HCT116 (cell line): ENCODE measurements around the gene FNDC1. TPM values are rescaled to one million over a fixed set of nuclear protein-coding genes. Genes with fewer than 3 reads are reported as not detected.

ENCODE experiments used
- ATAC-seq: fragments of 200-7000 bp; cut with Tn5 transposase; 2 replicates; pipeline ENCODE4 v1.9.1; 2020; ENCODE audit warnings: mild to moderate bottlenecking, moderate library complexity
- BruUV-seq: library from RNA; stranded (reverse); fragments of 400-500 nt; replicated peaks from 2 replicates; lab custom pipeline; 2021; lab: Mats Ljungman, UMichigan
- CTCF ChIA-PET: fragments of 300-600 bp; sonication (Branson Sonifier 250); formaldehyde crosslinking; loops from one replicate; lab custom pipeline; 2021; ENCODE audit warnings: antibody characterized with exemption; lab: Charles Lee
- POLR2A ChIA-PET: fragments of 300-600, 350-600 bp; sonication (Branson Sonifier 250); formaldehyde crosslinking; loops from one replicate; lab custom pipeline; 2021; ENCODE audit warnings: antibody characterized with exemption; lab: Charles Lee
- RAD21 ChIA-PET, 2 experiments: fragments of 300-600 bp; sonication (Branson Sonifier 250); formaldehyde crosslinking; loops; one replicate each; lab custom pipeline; 2023; ENCODE audit warnings: low total read pairs in 2 of 2; ENCODE audit not compliant: uncharacterized antibody in 2 of 2, unreplicated experiment in 2 of 2, low non-redundant PET in 1 of 2; lab: Charles Lee
- DNase-seq: peaks from one replicate; pipeline ENCODE4 v3.0.0-alpha.2; 2010; ENCODE audit warnings: low read depth, low spot score
- H2AFZ ChIP-seq: fragments of 200-600 bp; shearing (Covaris generic), sonication (generic); 2 replicates; pipeline ENCODE4 v1.6.1; 2017; ENCODE audit warnings: low read depth, mixed run types, mixed read lengths, antibody characterized with exemption, low read length; ENCODE audit not compliant: poor library complexity, severe bottlenecking
- H3K27ac ChIP-seq: 2 replicates; pipeline ENCODE4 v1.5.1; 2012; ENCODE audit warnings: low read depth, low read length
- H3K27me3 ChIP-seq: fragments of 200-600 bp; sonication (generic); 2 replicates; pipeline ENCODE4 v1.6.1; 2016; ENCODE audit warnings: mixed run types, low read length, mixed read lengths; ENCODE audit not compliant: insufficient read depth
- H3K36me3 ChIP-seq, 2 experiments: fragments of 200-500 bp in 1 of 2; fragments of 200-600 bp in 1 of 2; sonication (Bioruptor generic) in 1 of 2; sonication (generic) in 1 of 2; 2 replicates each; pipeline versions ENCODE4 v1.5.1 to v1.6.1; 2014 to 2016; ENCODE audit warnings: low read length in 2 of 2, inconsistent platforms in 1 of 2, mixed read lengths in 1 of 2, mixed run types in 1 of 2; ENCODE audit not compliant: insufficient read depth in 2 of 2, control insufficient read depth in 1 of 2
- H3K4me1 ChIP-seq, 2 experiments: fragments of 200-600 bp in 1 of 2; sonication (generic) in 1 of 2; 2 replicates each; pipeline versions ENCODE4 v1.5.1 to v1.6.1; 2012 to 2017; ENCODE audit warnings: low read length in 2 of 2, inconsistent platforms in 1 of 2, mild to moderate bottlenecking in 1 of 2, mixed read lengths in 1 of 2, mixed run types in 1 of 2, moderate library complexity in 1 of 2; ENCODE audit not compliant: insufficient read depth in 2 of 2, control insufficient read depth in 1 of 2
- H3K4me2 ChIP-seq: fragments of 200-600 bp; sonication (generic); 2 replicates; pipeline ENCODE4 v1.6.1; 2017; ENCODE audit warnings: mixed run types, low read length, mixed read lengths
- H3K4me3 ChIP-seq, 2 experiments: fragments of 200-600 bp in 1 of 2; sonication (generic) in 1 of 2; replicated peaks in 1 of 2; 2 replicates each; pipeline ENCODE4 v1.5.1; 2011 to 2016; ENCODE audit warnings: low read length in 2 of 2, control low read depth in 1 of 2, low read depth in 1 of 2, mild to moderate bottlenecking in 1 of 2, mixed read lengths in 1 of 2, mixed run types in 1 of 2
- H3K79me2 ChIP-seq: fragments of 200-600 bp; sonication (generic); 2 replicates; pipeline ENCODE4 v1.6.1; 2017; ENCODE audit warnings: mild to moderate bottlenecking, mixed run types, low read length, moderate library complexity, mixed read lengths; ENCODE audit not compliant: insufficient read depth
- H3K9ac ChIP-seq: fragments of 200-600 bp; sonication (generic); 2 replicates; pipeline ENCODE4 v1.6.1; 2016; ENCODE audit warnings: low read length, mixed read lengths
- H3K9me2 ChIP-seq: fragments of 200-600 bp; sonication (generic), shearing (Covaris generic); 2 replicates; pipeline ENCODE4 v1.6.1; 2017; ENCODE audit warnings: mixed run types, mild to moderate bottlenecking, moderate library complexity; ENCODE audit not compliant: insufficient read depth
- H3K9me3 ChIP-seq, 2 experiments: fragments of 200-500 bp in 1 of 2; fragments of 200-600 bp in 1 of 2; sonication (Bioruptor generic) in 1 of 2; sonication (generic) in 1 of 2; 2 replicates each; pipeline ENCODE4 v1.6.1; 2014 to 2017; ENCODE audit warnings: low read length in 2 of 2, mixed read lengths in 2 of 2, inconsistent platforms in 1 of 2, low read depth in 1 of 2, mild to moderate bottlenecking in 1 of 2, mixed run types in 1 of 2, moderate library complexity in 1 of 2; ENCODE audit not compliant: control insufficient read depth in 1 of 2, insufficient read depth in 1 of 2
- H4K20me1 ChIP-seq: fragments of 200-600 bp; sonication (generic), shearing (Covaris generic); 2 replicates; pipeline ENCODE4 v1.6.1; 2017; ENCODE audit warnings: mixed run types, mild to moderate bottlenecking, moderate library complexity; ENCODE audit not compliant: insufficient read depth
- CBX3 ChIP-seq: IDR thresholded peaks from 2 replicates; pipeline ENCODE4 v1.6.1; 2012; ENCODE audit warnings: low read depth
- CEBPB ChIP-seq: IDR thresholded peaks from 2 replicates; pipeline ENCODE4 v1.6.1; 2012; ENCODE audit warnings: low read depth
- CTCF ChIP-seq, 3 experiments: fragments of 200-600 bp in 1 of 3; sonication (generic) in 1 of 3; IDR thresholded peaks in 2 of 3; conservative IDR thresholded peaks in 1 of 3; 2 replicates each; pipeline ENCODE4 v1.5.1; 2012 to 2017; ENCODE audit warnings: low read depth in 2 of 3, low read length in 2 of 3, antibody characterized with exemption in 1 of 3, borderline replicate concordance in 1 of 3, control low read depth in 1 of 3, mild to moderate bottlenecking in 1 of 3, mixed read lengths in 1 of 3, mixed run types in 1 of 3, moderate library complexity in 1 of 3; ENCODE audit not compliant: insufficient read depth in 1 of 3
- EGR1 ChIP-seq: IDR thresholded peaks from 2 replicates; pipeline ENCODE4 v1.6.1; 2012; ENCODE audit warnings: low read depth
- EZH2 ChIP-seq: fragments of 200-600 bp; sonication (generic); IDR thresholded peaks from 2 replicates; pipeline ENCODE4 v1.6.1; 2017; ENCODE audit warnings: antibody characterized with exemption, mixed run types
- EZH2phosphoT487 ChIP-seq: fragments of 200-600 bp; IDR thresholded peaks from 2 replicates; pipeline ENCODE4 v1.6.1; 2018; ENCODE audit warnings: antibody characterized with exemption, borderline replicate concordance
- FOSL1 ChIP-seq: IDR thresholded peaks from 2 replicates; pipeline ENCODE4 v1.6.1; 2012; ENCODE audit warnings: low read depth
- JUND ChIP-seq: IDR thresholded peaks from 2 replicates; pipeline ENCODE4 v1.6.1; 2012
- POLR2A ChIP-seq: IDR thresholded peaks from 2 replicates; pipeline ENCODE4 v1.7.0; 2011; ENCODE audit warnings: borderline replicate concordance; ENCODE audit not compliant: insufficient read depth, insufficient read length; ENCODE audit errors: extremely low read depth
- POLR2AphosphoS5 ChIP-seq: IDR thresholded peaks from 2 replicates; pipeline ENCODE4 v1.6.1; 2011; ENCODE audit warnings: mild to moderate bottlenecking, low read depth, low read length, moderate library complexity
- RAD21 ChIP-seq: IDR thresholded peaks from 2 replicates; pipeline ENCODE4 v1.6.1; 2012; ENCODE audit warnings: low read depth, mild to moderate bottlenecking
- REST ChIP-seq: IDR thresholded peaks from 2 replicates; pipeline ENCODE4 v1.6.1; 2012; ENCODE audit warnings: low read depth
- SIN3A ChIP-seq: IDR thresholded peaks from 2 replicates; pipeline ENCODE4 v1.6.1; 2012; ENCODE audit warnings: low read depth
- SRF ChIP-seq: IDR thresholded peaks from 2 replicates; pipeline ENCODE4 v1.6.1; 2012; ENCODE audit warnings: low read depth
- TCF7L2 ChIP-seq: IDR thresholded peaks from 2 replicates; pipeline ENCODE4 v1.7.0; 2011; ENCODE audit warnings: borderline replicate concordance, inconsistent platforms; ENCODE audit not compliant: insufficient read depth, insufficient read length; ENCODE audit errors: extremely low read depth
- YY1 ChIP-seq: IDR thresholded peaks from 2 replicates; pipeline ENCODE4 v1.6.1; 2011; ENCODE audit warnings: low read length, low read depth, moderate library complexity, mild to moderate bottlenecking; ENCODE audit not compliant: insufficient replicate concordance; ENCODE audit errors: extremely low read depth
- ZNF274 ChIP-seq: fragments of 200-500 bp; sonication (Bioruptor generic); IDR thresholded peaks from 2 replicates; pipeline ENCODE4 v1.6.1; 2014; ENCODE audit warnings: mild to moderate bottlenecking, low read depth, low read length, inconsistent platforms
- intact Hi-C: fragments of 100-400 bp; cut with micrococcal nuclease; formaldehyde crosslinking; loops from 2 replicates; pipeline ENCODE4 v1.10.0; 2022
- total RNA-seq: library from RNA; stranded (reverse); gene quantifications from one replicate; pipeline ENCODE4 v1.2.1, GENCODE V29; 2021; ENCODE audit not compliant: unreplicated experiment
- TF ChIP-seq, protein P1 (sequence below): IDR thresholded peaks from 2 replicates; pipeline ENCODE4 v1.6.1; 2012
- TF ChIP-seq, protein P2 (sequence below): IDR thresholded peaks from 2 replicates; pipeline ENCODE4 v1.6.1; 2012
- TF ChIP-seq, protein P3 (sequence below): IDR thresholded peaks from 2 replicates; pipeline ENCODE4 v1.6.1; 2011; ENCODE audit warnings: mild to moderate bottlenecking, low read length, moderate library complexity; ENCODE audit not compliant: insufficient replicate concordance; ENCODE audit errors: extremely low read depth

FNDC1 gene
- total RNA-seq, 1 experiment from 2014 or later: 0.07 TPM

DNA sequence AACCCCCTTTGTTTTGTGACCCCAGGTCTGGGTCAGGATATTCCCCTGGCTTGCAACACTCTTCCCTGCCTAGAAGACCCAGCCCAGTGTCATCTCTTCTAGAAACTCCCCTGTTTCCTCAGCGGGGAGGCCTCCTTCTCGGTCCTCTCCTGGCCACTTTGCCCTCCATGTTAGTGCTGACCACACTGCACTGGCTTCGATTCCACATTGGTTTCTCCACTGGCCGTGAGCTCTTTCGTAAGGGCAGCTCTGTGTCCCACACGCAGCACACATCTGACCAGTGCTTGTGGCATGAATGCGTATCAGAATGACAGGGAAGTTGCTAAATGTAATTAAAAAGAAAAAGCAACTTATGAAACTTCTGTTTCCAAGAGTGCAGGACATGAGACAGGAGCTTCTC lies 49.4 kb upstream of the FNDC1 start:
- ChIA-PET RAD21 (no interaction called here), POLR2A (no interaction called here), CTCF (interaction anchor here (2.0 kb wide), 1 partner anchor 15 kb away, joined by 4 read pairs; no protein-coding TSS in a partner anchor)
- intact Hi-C loops: loop anchor here (10.0 kb wide), 1 partner anchor 315 kb away; no protein-coding TSS in a partner anchor
- H3K4me1 ChIP-seq: no peaks in the 10 kb centered on the region
- no peak overlapping the region for H2AFZ ChIP-seq
- H3K9ac ChIP-seq: no peak overlapping the region
- no peaks in the 10 kb centered on the region for H3K79me2 ChIP-seq
- no peak overlapping the region for H3K4me3 ChIP-seq
- ATAC-seq: no peak
- no peak overlapping the region for H3K27ac ChIP-seq
- no peaks in the 10 kb centered on the region for H3K27me3 ChIP-seq
- TF ChIP-seq CBX3: no peak
- TF ChIP-seq EGR1: no peak
- no peak for TF ChIP-seq FOSL1
- TF ChIP-seq, protein P1, sequence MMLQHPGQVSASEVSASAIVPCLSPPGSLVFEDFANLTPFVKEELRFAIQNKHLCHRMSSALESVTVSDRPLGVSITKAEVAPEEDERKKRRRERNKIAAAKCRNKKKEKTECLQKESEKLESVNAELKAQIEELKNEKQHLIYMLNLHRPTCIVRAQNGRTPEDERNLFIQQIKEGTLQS: no peak
- no peak for TF ChIP-seq TCF7L2
- no peak for TF ChIP-seq EZH2
- no peak for TF ChIP-seq YY1
- TF ChIP-seq POLR2A: no peak
- TF ChIP-seq SRF: no peak
- TF ChIP-seq JUND: no peak
- TF ChIP-seq POLR2AphosphoS5: no peak
- TF ChIP-seq, protein P2, sequence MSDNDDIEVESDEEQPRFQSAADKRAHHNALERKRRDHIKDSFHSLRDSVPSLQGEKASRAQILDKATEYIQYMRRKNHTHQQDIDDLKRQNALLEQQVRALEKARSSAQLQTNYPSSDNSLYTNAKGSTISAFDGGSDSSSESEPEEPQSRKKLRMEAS: no peak
- no peak for TF ChIP-seq REST
- TF ChIP-seq ZNF274: no peak
- no peak for TF ChIP-seq CEBPB
- no peak for TF ChIP-seq SIN3A
- no peak for TF ChIP-seq CTCF (IDR thresholded peaks at IDR 0.05 in 2 of 3, conservative IDR thresholded peaks at IDR 0.05 in 1 of 3; ENCODE audit: borderline replicate concordance in 1 of 3, insufficient read depth in 1 of 3, low read depth in 2 of 3, low read length in 2 of 3)
- no peak for TF ChIP-seq EZH2phosphoT487
- TF ChIP-seq, protein P3, sequence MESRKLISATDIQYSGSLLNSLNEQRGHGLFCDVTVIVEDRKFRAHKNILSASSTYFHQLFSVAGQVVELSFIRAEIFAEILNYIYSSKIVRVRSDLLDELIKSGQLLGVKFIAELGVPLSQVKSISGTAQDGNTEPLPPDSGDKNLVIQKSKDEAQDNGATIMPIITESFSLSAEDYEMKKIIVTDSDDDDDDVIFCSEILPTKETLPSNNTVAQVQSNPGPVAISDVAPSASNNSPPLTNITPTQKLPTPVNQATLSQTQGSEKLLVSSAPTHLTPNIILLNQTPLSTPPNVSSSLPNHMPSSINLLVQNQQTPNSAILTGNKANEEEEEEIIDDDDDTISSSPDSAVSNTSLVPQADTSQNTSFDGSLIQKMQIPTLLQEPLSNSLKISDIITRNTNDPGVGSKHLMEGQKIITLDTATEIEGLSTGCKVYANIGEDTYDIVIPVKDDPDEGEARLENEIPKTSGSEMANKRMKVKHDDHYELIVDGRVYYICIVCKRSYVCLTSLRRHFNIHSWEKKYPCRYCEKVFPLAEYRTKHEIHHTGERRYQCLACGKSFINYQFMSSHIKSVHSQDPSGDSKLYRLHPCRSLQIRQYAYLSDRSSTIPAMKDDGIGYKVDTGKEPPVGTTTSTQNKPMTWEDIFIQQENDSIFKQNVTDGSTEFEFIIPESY: no peak
- no peak for TF ChIP-seq RAD21
- TF ChIP-seq, all 23 proteins: peak for 0
- H4K20me1 ChIP-seq: no peaks in the 10 kb centered on the region
- no TSS peak for BruUV-seq
- H3K9me3 ChIP-seq: no peaks in the 10 kb centered on the region
- no peaks in the 10 kb centered on the region for H3K9me2 ChIP-seq
- DNase-seq: no peak
- no peaks in the 10 kb centered on the region for H3K36me3 ChIP-seq
- H3K4me2 ChIP-seq: no peak overlapping the region
